Motor neuron (in vitro differentiated cells): ENCODE measurements around the gene NR2F1-AS1. TPM values are rescaled to one million over a fixed set of nuclear protein-coding genes. Genes with fewer than 3 reads are reported as not detected.
A peak's percentile ranks its signal among the peaks of the same experiment; 100 is the strongest.

ENCODE experiments used
- ATAC-seq, 8 experiments: fragments of 200-7000 bp; cut with Tn5 transposase; replicated peaks in 6 of 8; 2 replicates each; pipeline ENCODE4 v1.8.0; 2021; ENCODE audit warnings: mild to moderate bottlenecking in 8 of 8, moderate library complexity in 8 of 8
- H3K27ac ChIP-seq, 2 donors: fragments of 250-450 bp; sonication (Bioruptor Pico); 2 replicates each; pipeline ENCODE4 v1.9.0; 2021; ENCODE audit warnings: antibody characterized with exemption in 2 of 2, mild to moderate bottlenecking in 2 of 2, moderate library complexity in 1 of 2
- H3K4me1 ChIP-seq, 2 donors: fragments of 250-450 bp; sonication (Bioruptor Pico); replicated peaks in 1 of 2; 2 replicates each; pipeline ENCODE4 v1.6.1; 2021; ENCODE audit warnings: antibody characterized with exemption in 2 of 2, mild to moderate bottlenecking in 2 of 2, moderate library complexity in 1 of 2
- H3K4me3 ChIP-seq, 5 donors: fragments of 250-450 bp; sonication (Bioruptor Pico); 2 replicates each; pipeline ENCODE4 v1.9.0; 2021; ENCODE audit warnings: antibody characterized with exemption in 5 of 5, mild to moderate bottlenecking in 5 of 5, moderate library complexity in 4 of 5
- WGBS, 10 experiments: fragments of 450-650 bp; shearing (Covaris generic); methylation state at CpG; one replicate each; pipeline ENCODE4 v1.0.0; 2022; 5-methylcytosine and 5-hydroxymethylcytosine counted together
- in situ Hi-C, 9 experiments: fragments of 400-800 bp; cut with MboI; loops; one replicate each; pipeline ENCODE4 v1.15.0; 2021; ENCODE audit warnings: low sequenced_read_pairs in 9 of 9, low pct_unique_long_range_greater_than_20kb in 2 of 9; ENCODE audit not compliant: unreplicated experiment in 9 of 9
- total RNA-seq, 8 experiments: library from RNA; unstranded; fragments of 300-600 nt; gene quantifications; 2 replicates each; pipeline versions ENCODE4 v1.2.3 to v1.2.4, GENCODE V29; 2022

Gene NR2F1-AS1
- total RNA-seq, result 10 to 100 TPM in 7 of 8 experiments, 1 to 10 TPM in 1; 2.7 to 62.0 (median 51.1) TPM

- peak; percentile 2 to 8 (median 5) for ATAC-seq
- 0 to 2% (median 0%) methylated on average over 1 to 9 of the region's 41 CpGs; no CpG with 5 or more reads in 2 of the 10 experiments for WGBS, 10 experiments
- in situ Hi-C loops, result loop anchor here in 8 of 9 experiments (25.0 kb wide), 7 partner anchors 306 to 1306 kb away; no protein-coding TSS in a partner anchor
Measured at GRCh38 chr5:93580927-93581445, at the start of gene NR2F1-AS1. Gene NR2F1-AS1, minus strand, starts transcription at chr5:93581219.

GRCh38 chr5:93626801-93627200, 45.8 kb upstream of the NR2F1-AS1 start:
- in situ Hi-C loops, result no loop called here
- ATAC-seq, result no peak
- Histone ChIP-seq H3K4me1 (peaks cover 12 to 16% of the 10 kb centered on the region in 2 donors), H3K27ac (no peak overlapping the region), H3K4me3 (no peak overlapping the region)

More at GRCh38 chr5:93580927-93581445, at the start of gene NR2F1-AS1:
- Histone ChIP-seq H3K4me1 (peaks cover 25 to 29% of the 10 kb centered on the region in 2 donors), H3K27ac (peak within 1 kb of the TSS; percentile 89 to 95), H3K4me3 (peak within 1 kb of the TSS; percentile 80 to 94 (median 88))

GRCh38 chr5:93623153-93623552, 42.1 kb upstream of the NR2F1-AS1 start:
- no peak for ATAC-seq
- peak overlapping the region in 1 of 2 donors; percentile 77 for H3K27ac ChIP-seq
- in situ Hi-C loops, result loop anchor here in 8 of 9 experiments (25.0 kb wide), 5 partner anchors 164 to 1239 kb away; no protein-coding TSS in a partner anchor
- WGBS, 10 experiments, result 8 to 75% (median 53%) methylated on average over 1 to 4 of the region's 4 CpGs; no CpG with 5 or more reads in 1 of the 10 experiments
- H3K4me3 ChIP-seq, result peak overlapping the region in 1 of 5 donors; percentile 4
- peaks cover 12 to 21% of the 10 kb centered on the region in 2 donors for H3K4me1 ChIP-seq

GRCh38 chr5:93622240-93622885, 41.3 kb upstream of the NR2F1-AS1 start:
- Histone ChIP-seq H3K4me3 (peak overlapping the region; percentile 55 to 77 (median 59)), H3K27ac (peak overlapping the region; percentile 46 to 93), H3K4me1 (peaks cover 12 to 21% of the 10 kb centered on the region in 2 donors)
- WGBS, 10 experiments, result 0 to 96% (median 3%) methylated on average over 1 to 4 of the region's 4 CpGs; no CpG with 5 or more reads in 1 of the 10 experiments
- in situ Hi-C loops, result loop anchor here in 8 of 9 experiments (25.0 kb wide), 5 partner anchors 165 to 1240 kb away; no protein-coding TSS in a partner anchor
- peak in 7 of 8 experiments; percentile 12 to 58 (median 45) for ATAC-seq

- peak in 7 of 8 experiments; percentile 32 to 86 (median 84) for ATAC-seq
- Histone ChIP-seq H3K4me3 (peak overlapping the region; percentile 55 to 77 (median 59)), H3K27ac (peak overlapping the region; percentile 92 to 93), H3K4me1 (peaks cover 12 to 29% of the 10 kb centered on the region in 2 donors)
- 0 to 100% (median 50%) methylated on average over 4 to 5 of the region's 41 CpGs; no CpG with 5 or more reads in 7 of the 10 experiments for WGBS, 10 experiments
- in situ Hi-C loops, result loop anchor here in 8 of 9 experiments (25.0 kb wide), 5 partner anchors 166 to 1241 kb away; no protein-coding TSS in a partner anchor
Measured at GRCh38 chr5:93621327-93621798, 40.3 kb upstream of the NR2F1-AS1 start.

- in situ Hi-C loops, result loop anchor here in 8 of 9 experiments (25.0 kb wide), 5 partner anchors 167 to 1242 kb away; no protein-coding TSS in a partner anchor
- H3K4me1 ChIP-seq, result peaks cover 12 to 36% of the 10 kb centered on the region in 2 donors
- peak; percentile 65 to 96 (median 70) for ATAC-seq
- H3K27ac ChIP-seq, result peak overlapping the region; percentile 92 to 93
- peak overlapping the region; percentile 55 to 77 (median 59) for H3K4me3 ChIP-seq
- 0 to 7% (median 0%) methylated on average over 2 to 21 of the region's 75 CpGs for WGBS, 10 experiments
Measured at GRCh38 chr5:93620487-93621326, 39.7 kb upstream of the NR2F1-AS1 start.

- peaks cover 6 to 47% of the 10 kb centered on the region in 2 donors for H3K4me1 ChIP-seq
- ATAC-seq, result no peak
- no peak overlapping the region for H3K4me3 ChIP-seq
- in situ Hi-C loops, result loop anchor here (10.0 to 25.0 kb wide), 6 partner anchors 171 to 1246 kb away; no protein-coding TSS in a partner anchor
- H3K27ac ChIP-seq, result no peak overlapping the region
- WGBS, 10 experiments, result 47 to 93% (median 70%) methylated on average over 2 to 9 of the region's 9 CpGs
Measured at GRCh38 chr5:93616538-93617174, 35.6 kb upstream of the NR2F1-AS1 start.

- no peak for ATAC-seq
- H3K4me3 ChIP-seq, result peak overlapping the region in 4 of 5 donors; percentile 12 to 27 (median 24)
- in situ Hi-C loops, result loop anchor here (10.0 to 25.0 kb wide), 6 partner anchors 174 to 1249 kb away; no protein-coding TSS in a partner anchor
- no peak overlapping the region for H3K27ac ChIP-seq
- peaks cover 15 to 53% of the 10 kb centered on the region in 2 donors for H3K4me1 ChIP-seq
Measured at GRCh38 chr5:93612855-93613243, 31.8 kb upstream of the NR2F1-AS1 start.

GRCh38 chr5:93611976-93612854, 31.2 kb upstream of the NR2F1-AS1 start:
- in situ Hi-C loops, result loop anchor here (10.0 to 25.0 kb wide), 6 partner anchors 175 to 1250 kb away; no protein-coding TSS in a partner anchor
- ATAC-seq, result peak in 7 of 8 experiments; percentile 51 to 71 (median 65)
- peaks cover 20 to 59% of the 10 kb centered on the region in 2 donors for H3K4me1 ChIP-seq
- peak overlapping the region; percentile 12 to 27 (median 23) for H3K4me3 ChIP-seq
- 0 to 52% (median 6%) methylated on average over 1 to 15 of the region's 43 CpGs for WGBS, 10 experiments
- H3K27ac ChIP-seq, result no peak overlapping the region

- 6 to 38% (median 20%) methylated on average over 1 to 9 of the region's 9 CpGs for WGBS, 10 experiments
- Histone ChIP-seq H3K27ac (no peak overlapping the region), H3K4me1 (peaks cover 27 to 59% of the 10 kb centered on the region in 2 donors), H3K4me3 (peak overlapping the region in 4 of 5 donors; percentile 12 to 27 (median 24))
- ATAC-seq, result no peak
- in situ Hi-C loops, result loop anchor here (10.0 to 25.0 kb wide), 6 partner anchors 176 to 1251 kb away; no protein-coding TSS in a partner anchor
Measured at GRCh38 chr5:93611273-93611975, 30.4 kb upstream of the NR2F1-AS1 start.
